NCI-H524 treated with DMSO at 0.1 percent for 48 hours (cell line): Measurements from ENCODE around the gene HNRNPLL.

Source experiments
- DNase-seq: peaks from one replicate; lab custom pipeline; 2025; lab: John Stamatoyannopoulos, UW

Gene HNRNPLL

GRCh38 chr2:38527338-38528007 lies 75.3 kb downstream of the HNRNPLL start:
- no peak for DNase-seq

GRCh38 chr2:38526195-38526594 lies 76.5 kb downstream of the HNRNPLL start:
- no peak for DNase-seq

- DNase-seq: no peak
These were observed 78.1 kb downstream of the HNRNPLL start for GRCh38 chr2:38524580-38524979.

- DNase-seq: no peak
These were observed 78.8 kb downstream of the HNRNPLL start for GRCh38 chr2:38523728-38524437.

GRCh38 chr2:38522754-38523349 lies 79.9 kb downstream of the HNRNPLL start:
- DNase-seq: peak; percentile 75

- no peak for DNase-seq
These were observed 80.9 kb downstream of the HNRNPLL start for GRCh38 chr2:38521835-38522234.

GRCh38 chr2:38517284-38517683 lies 85.4 kb downstream of the HNRNPLL start:
- DNase-seq: no peak

GRCh38 chr2:38516526-38516925 lies 86.2 kb downstream of the HNRNPLL start:
- no peak for DNase-seq

GRCh38 chr2:38516122-38516521 lies 86.6 kb downstream of the HNRNPLL start:
- DNase-seq: no peak

GRCh38 chr2:38515155-38516074 lies 87.3 kb downstream of the HNRNPLL start:
- DNase-seq: no peak

- no peak for DNase-seq
These were observed 88.0 kb downstream of the HNRNPLL start for GRCh38 chr2:38514603-38515154.

GRCh38 chr2:38512211-38512610 lies 90.5 kb downstream of the HNRNPLL start:
- no peak for DNase-seq
